CD4-positive, CD25-positive, alpha-beta regulatory T cell (primary cell): Measurements from ENCODE around the gene HK3. TPM values are rescaled to one million over a fixed set of nuclear protein-coding genes. Genes with fewer than 3 reads are reported as not detected.

ENCODE experiments used
- ATAC-seq, 2 donors: fragments of 150-1000 bp; cut with Tn5 transposase; one replicate each; pipeline ENCODE4 v1.10.0; 2021; ENCODE audit warnings: low read depth in 2 of 2, moderate number of reproducible peaks in 2 of 2, moderate library complexity in 1 of 2
- DNase-seq, 3 donors: peaks; one replicate each; pipeline versions ENCODE4 v3.0.0 to v3.0.0-alpha.2; 2012 to 2022; ENCODE audit warnings: mixed read lengths in 1 of 3
- H3K27ac ChIP-seq: one replicate; pipeline ENCODE4 v1.7.0; 2013; ENCODE audit warnings: mild to moderate bottlenecking, low read length; ENCODE audit not compliant: insufficient read depth, poor library complexity, severe bottlenecking
- H3K27me3 ChIP-seq: one replicate; pipeline ENCODE4 v1.7.0; 2013; ENCODE audit warnings: low read length; ENCODE audit not compliant: control insufficient read depth, insufficient read depth
- H3K36me3 ChIP-seq: one replicate; pipeline ENCODE4 v1.7.0; 2013; ENCODE audit warnings: mild to moderate bottlenecking, low read length, moderate library complexity; ENCODE audit not compliant: control insufficient read depth, insufficient read depth
- H3K4me1 ChIP-seq: 2 replicates; pipeline ENCODE4 v1.7.0; 2013; ENCODE audit warnings: mild to moderate bottlenecking, low read length; ENCODE audit not compliant: insufficient read depth, control insufficient read depth, poor library complexity, severe bottlenecking
- H3K4me3 ChIP-seq: one replicate; pipeline ENCODE4 v1.7.0; 2013; ENCODE audit warnings: low read depth, mild to moderate bottlenecking, low read length, moderate library complexity
- H3K9me3 ChIP-seq, 2 experiments: 1 replicate in 1 of 2; 2 replicates in 1 of 2; pipeline ENCODE4 v1.7.0; 2013; ENCODE audit warnings: low read length in 2 of 2, mild to moderate bottlenecking in 1 of 2, moderate library complexity in 1 of 2; ENCODE audit not compliant: control insufficient read depth in 2 of 2
- H3K27ac Mint-ChIP-seq, 3 donors: one replicate each; pipeline ENCODE4 v1.8.0; 2020 to 2022; ENCODE audit warnings: mild to moderate bottlenecking in 3 of 3, mixed read lengths in 3 of 3, moderate library complexity in 2 of 3
- H3K27me3 Mint-ChIP-seq: one replicate; pipeline ENCODE4 v1.8.0; 2022; ENCODE audit warnings: mild to moderate bottlenecking, mixed read lengths
- H3K36me3 Mint-ChIP-seq: one replicate; pipeline ENCODE4 v1.8.0; 2020; ENCODE audit warnings: mixed read lengths
- H3K4me1 Mint-ChIP-seq, 4 donors: one replicate each; pipeline ENCODE4 v1.8.0; 2020 to 2022; ENCODE audit warnings: mixed read lengths in 4 of 4, mild to moderate bottlenecking in 1 of 4
- H3K4me3 Mint-ChIP-seq, 4 donors: one replicate each; pipeline ENCODE4 v1.8.0; 2020 to 2022; ENCODE audit warnings: mild to moderate bottlenecking in 4 of 4, mixed read lengths in 4 of 4, moderate library complexity in 3 of 4
- H3K9me3 Mint-ChIP-seq, 7 donors: one replicate each; pipeline ENCODE4 v1.8.0; 2020 to 2022; ENCODE audit warnings: mixed read lengths in 7 of 7, mild to moderate bottlenecking in 3 of 7, moderate library complexity in 2 of 7
- polyA plus RNA-seq, 4 donors: library from polyadenylated mRNA; unstranded; fragments of 300-500 nt; fragmentation: Illumina TruSeq; gene quantifications; one replicate each; pipeline ENCODE4 v1.2.3, GENCODE V29; 2021
- total RNA-seq: library from RNA; stranded (reverse); gene quantifications from one replicate; pipeline ENCODE4 v1.2.3, GENCODE V29; 2022

HK3 gene
- total and polyA plus RNA-seq, 5 donors from 2014 or later: 0.09 to 0.33 (median 0.23) TPM; not detected in 1

- Mint-ChIP-seq H3K27me3 (peaks cover 1% of the 10 kb centered on the region), H3K4me3 (no peak overlapping the region), H3K36me3 (no peaks in the 10 kb centered on the region), H3K4me1 (no peaks in the 10 kb centered on the region), H3K27ac (no peak overlapping the region), H3K9me3 (peaks cover 0 to 6% (median 0%) of the 10 kb centered on the region in 7 donors)
- H3K36me3 ChIP-seq: no peaks in the 10 kb centered on the region
- H3K4me1 ChIP-seq: no peaks in the 10 kb centered on the region
- ATAC-seq: no peak
- H3K4me3 ChIP-seq: no peak overlapping the region
- no peak overlapping the region for H3K27ac ChIP-seq
- DNase-seq: no peak
- H3K9me3 ChIP-seq: no peaks in the 10 kb centered on the region
- no peaks in the 10 kb centered on the region for H3K27me3 ChIP-seq
Measured at GRCh38 chr5:176830995-176831423, 68.1 kb downstream of the HK3 start.

Other genes starting within 250 kb of the HK3 start
- gene UNC5A, start 88.8 kb downstream of the HK3 start, total RNA-seq: not detected
- not detected for gene UNC5A, start 88.8 kb downstream of the HK3 start, polyA plus RNA-seq
- 80.7 TPM for gene UIMC1, start 107.4 kb upstream of the HK3 start, total RNA-seq
- 10 to 100 TPM; 18.0 to 23.3 (median 21.1) TPM for gene UIMC1, start 107.4 kb upstream of the HK3 start, polyA plus RNA-seq
- gene ZNF346, start 123.3 kb upstream of the HK3 start, total RNA-seq: 24.2 TPM
- gene ZNF346, start 123.3 kb upstream of the HK3 start, polyA plus RNA-seq: 10 to 100 TPM; 10.5 to 22.1 (median 14.2) TPM
- 4.4 TPM for gene FGFR4, start 187.6 kb upstream of the HK3 start, total RNA-seq
- under 1 TPM in 2 of 4 donors, not detected in 2; 0.19 to 0.29 TPM for gene FGFR4, start 187.6 kb upstream of the HK3 start, polyA plus RNA-seq
- gene NSD1, start 234.4 kb upstream of the HK3 start, total RNA-seq: 125 TPM
- gene NSD1, start 234.4 kb upstream of the HK3 start, polyA plus RNA-seq: 10 to 100 TPM; 25.9 to 48.6 (median 37.3) TPM